ENCODE data around the gene KCNQ5.

- TF ChIP-seq CTCF (IDR thresholded peaks at IDR 0.05) = no peak
- no peak for TF ChIP-seq POLR2A (IDR thresholded peaks at IDR 0.05)
Measured at GRCh38 chr6:73004861-73005260, 383.0 kb downstream of the KCNQ5 start.
